GM13976 (cell line): ENCODE results near the gene SCAF11.

Experiments used
- DNase-seq: peaks from one replicate; pipeline ENCODE4 v3.0.0; 2012; ENCODE audit warnings: low spot score
- in situ Hi-C: fragments of 300-500 bp; cut with MboI; formaldehyde crosslinking; loops from one replicate; pipeline ENCODE4 v1.12.0; 2022; ENCODE audit warnings: low sequenced_read_pairs, mixed read lengths, inconsistent platforms; ENCODE audit not compliant: unreplicated experiment
- TF ChIP-seq, protein P1 (sequence below): IDR thresholded peaks from 2 replicates; pipeline ENCODE4 v1.5.1; 2012; ENCODE audit warnings: borderline replicate concordance, mild to moderate bottlenecking; ENCODE audit not compliant: insufficient read depth; ENCODE audit errors: extremely low read depth, missing control alignments, control extremely low read depth

Gene SCAF11

DNA sequence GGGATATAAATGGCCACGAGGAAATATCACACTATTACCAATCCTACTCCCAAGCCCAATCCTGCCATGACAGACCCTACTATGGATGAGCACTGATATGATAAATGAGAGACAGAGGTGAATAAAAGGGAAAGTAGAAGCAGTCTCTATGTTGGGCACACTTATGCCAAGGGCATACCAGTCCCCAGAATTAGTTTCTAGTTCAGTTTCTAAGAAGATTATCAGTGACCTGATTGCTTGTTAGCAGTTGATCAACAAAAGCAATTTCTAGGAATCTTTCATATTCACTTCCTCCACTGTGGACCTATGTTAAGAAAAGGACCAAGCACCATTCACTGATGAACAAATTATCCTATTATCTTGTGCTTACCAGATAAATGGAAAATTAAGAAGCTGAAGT, 20.0 kb downstream of the SCAF11 start:
- TF ChIP-seq, protein P1, sequence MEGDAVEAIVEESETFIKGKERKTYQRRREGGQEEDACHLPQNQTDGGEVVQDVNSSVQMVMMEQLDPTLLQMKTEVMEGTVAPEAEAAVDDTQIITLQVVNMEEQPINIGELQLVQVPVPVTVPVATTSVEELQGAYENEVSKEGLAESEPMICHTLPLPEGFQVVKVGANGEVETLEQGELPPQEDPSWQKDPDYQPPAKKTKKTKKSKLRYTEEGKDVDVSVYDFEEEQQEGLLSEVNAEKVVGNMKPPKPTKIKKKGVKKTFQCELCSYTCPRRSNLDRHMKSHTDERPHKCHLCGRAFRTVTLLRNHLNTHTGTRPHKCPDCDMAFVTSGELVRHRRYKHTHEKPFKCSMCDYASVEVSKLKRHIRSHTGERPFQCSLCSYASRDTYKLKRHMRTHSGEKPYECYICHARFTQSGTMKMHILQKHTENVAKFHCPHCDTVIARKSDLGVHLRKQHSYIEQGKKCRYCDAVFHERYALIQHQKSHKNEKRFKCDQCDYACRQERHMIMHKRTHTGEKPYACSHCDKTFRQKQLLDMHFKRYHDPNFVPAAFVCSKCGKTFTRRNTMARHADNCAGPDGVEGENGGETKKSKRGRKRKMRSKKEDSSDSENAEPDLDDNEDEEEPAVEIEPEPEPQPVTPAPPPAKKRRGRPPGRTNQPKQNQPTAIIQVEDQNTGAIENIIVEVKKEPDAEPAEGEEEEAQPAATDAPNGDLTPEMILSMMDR, result no peak
- in situ Hi-C loops, result no loop called here
- DNase-seq, result no peak

DNA sequence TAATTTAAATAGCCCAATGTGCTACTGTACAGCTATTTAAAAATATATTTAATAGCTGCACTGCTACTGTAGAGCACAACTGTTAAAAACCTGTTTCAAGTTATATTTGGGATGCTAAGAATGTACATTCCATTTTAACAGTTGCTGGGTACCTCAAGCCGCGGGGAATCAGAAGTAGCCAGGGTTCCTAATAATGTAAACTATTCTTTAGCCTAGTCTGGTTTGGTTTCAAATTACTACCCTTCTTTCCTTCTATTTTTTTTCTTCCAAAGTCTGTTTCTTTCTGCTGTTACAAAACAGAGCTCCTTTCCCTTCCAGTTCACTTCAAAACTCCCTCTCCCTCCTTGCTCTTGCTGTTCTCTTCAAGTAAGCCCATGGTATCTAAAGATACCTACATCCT, 21.3 kb downstream of the SCAF11 start:
- no peak for DNase-seq
- TF ChIP-seq, protein P1, result no peak
- in situ Hi-C loops, result no loop called here

DNA sequence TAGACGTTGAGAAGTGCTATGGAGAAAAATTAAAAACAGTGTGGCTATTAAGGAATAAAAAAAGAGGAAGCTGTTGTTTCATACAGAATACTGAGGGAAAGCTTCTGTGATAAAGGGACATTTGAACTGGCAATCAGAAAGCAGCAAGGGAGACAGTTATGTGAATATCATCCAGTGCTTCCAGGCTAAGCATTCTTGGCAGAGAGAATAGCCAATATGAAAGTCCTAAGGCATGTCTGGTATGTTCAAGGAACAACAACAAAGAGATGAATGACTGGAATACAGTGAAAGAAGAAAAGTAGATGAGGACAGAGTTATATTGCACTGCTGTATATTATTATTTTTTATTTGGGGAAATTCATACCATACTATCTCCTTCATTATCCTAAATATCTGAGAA, 23.9 kb downstream of the SCAF11 start:
- no peak for DNase-seq
- in situ Hi-C loops, result no loop called here
- TF ChIP-seq, protein P1, result no peak

DNA sequence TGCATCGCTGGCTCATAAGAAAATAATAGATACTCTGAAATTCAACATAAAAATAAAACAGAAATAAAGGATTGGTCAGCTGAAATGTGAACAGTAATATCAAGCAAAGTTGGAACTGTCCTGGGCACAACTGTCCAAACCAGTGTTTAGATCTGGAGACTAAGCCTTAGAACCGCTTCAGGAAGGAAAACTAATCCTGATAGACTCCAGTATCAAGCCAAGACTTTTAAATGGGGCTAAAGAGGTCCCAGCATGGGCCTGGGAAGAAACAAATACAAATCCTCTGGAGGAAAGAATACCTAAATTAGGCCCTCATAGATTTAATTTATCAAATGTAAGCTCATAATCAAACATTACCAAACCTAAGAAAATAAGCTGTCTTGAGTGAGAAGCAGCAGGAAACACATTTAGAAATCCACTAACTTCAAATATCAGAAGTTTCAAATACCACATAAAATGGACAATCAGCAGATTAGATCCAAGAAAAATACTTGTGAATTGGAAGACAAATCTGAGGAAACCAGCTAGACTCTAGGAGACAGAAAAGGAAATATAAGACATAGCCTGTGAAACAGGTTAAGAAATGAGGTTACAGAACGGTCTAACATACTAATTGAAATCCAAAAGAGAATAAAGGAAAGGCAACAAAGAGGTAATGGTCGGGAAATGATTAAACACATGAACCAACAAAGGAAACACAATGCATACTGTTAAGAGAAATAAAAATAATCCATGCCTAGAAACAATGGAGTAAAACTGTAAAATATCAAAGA, 27.6 kb downstream of the SCAF11 start:
- TF ChIP-seq, protein P1, result no peak
- in situ Hi-C loops, result no loop called here
- no peak for DNase-seq

DNA sequence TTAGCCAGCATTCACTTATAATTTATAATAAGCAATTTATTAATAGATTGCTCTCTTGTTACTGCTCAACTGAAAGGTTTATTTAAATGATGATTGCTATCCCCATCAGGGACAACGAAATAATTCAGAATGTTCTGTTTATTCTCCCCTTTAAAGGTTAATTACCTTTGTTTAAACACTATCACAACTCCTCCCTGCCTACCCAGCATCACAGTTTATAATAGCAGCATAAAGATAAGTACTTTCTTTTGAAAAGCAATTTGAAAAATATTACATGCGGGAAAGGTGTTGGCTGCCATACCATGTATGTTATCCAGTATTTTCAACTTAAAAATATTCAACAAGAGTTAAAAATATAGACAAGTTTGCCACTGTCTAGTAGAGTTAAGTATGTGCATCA, 30.6 kb downstream of the SCAF11 start:
- no peak for DNase-seq
- TF ChIP-seq, protein P1, result no peak
- in situ Hi-C loops, result no loop called here

DNA sequence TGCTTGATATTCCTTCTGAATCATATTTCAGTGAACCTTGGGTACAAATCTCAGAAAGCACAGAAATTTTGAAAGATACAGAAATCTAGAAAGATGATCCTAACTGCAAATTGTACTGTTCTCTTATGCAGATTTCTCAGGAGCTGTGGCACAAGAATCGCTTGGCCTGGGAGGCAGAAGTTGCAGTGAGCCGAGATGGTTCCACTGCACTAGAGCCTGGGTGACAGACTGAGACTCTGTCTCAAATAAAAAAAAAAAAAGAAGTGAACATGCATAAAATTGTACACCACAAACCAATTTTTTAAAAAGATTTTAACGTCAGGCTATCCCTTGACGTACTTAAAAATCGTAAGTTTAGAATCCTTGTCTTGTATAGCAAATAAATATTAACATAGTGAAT, 31.3 kb downstream of the SCAF11 start:
- in situ Hi-C loops, result no loop called here
- DNase-seq, result no peak
- TF ChIP-seq, protein P1, result no peak

DNA sequence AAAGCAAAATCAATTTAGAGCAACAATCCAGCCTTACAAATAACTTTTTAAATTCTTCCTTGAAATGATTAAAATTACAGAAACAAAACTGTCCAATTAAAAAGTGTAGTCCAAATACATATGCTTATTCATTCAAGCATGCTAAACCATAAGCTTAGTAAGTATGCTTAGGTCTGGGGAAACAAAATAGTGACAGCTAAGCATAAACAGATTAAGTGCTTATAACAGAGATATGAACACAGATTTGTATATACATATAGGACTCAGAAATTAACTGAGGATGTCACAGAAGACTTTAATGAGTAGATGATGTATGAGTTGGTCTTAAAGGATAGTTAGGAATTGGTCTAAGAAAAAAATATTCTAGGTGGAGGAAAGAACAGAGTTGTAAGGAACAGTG, 41.8 kb downstream of the SCAF11 start:
- TF ChIP-seq, protein P1, result no peak
- in situ Hi-C loops, result no loop called here
- no peak for DNase-seq
